Tongue (tissue), 2 donors: ENCODE data around the gene MON2. TPM values are rescaled to one million over a fixed set of nuclear protein-coding genes. Genes with fewer than 3 reads are reported as not detected.
"Not testable (repeated sequence)": the region's sequence is repeated elsewhere in the genome, so short reads cannot be mapped to it uniquely, and the experiment has no call there.

Experiments
- DNase-seq: peaks from one replicate; pipeline ENCODE4 v3.0.0-alpha.2; 2015
- total RNA-seq: library from RNA; depleted of rRNA; stranded (reverse); fragments of >200 nt; gene quantifications from one replicate; pipeline ENCODE4 v1.2.3, GENCODE V29; 2014

Gene MON2, protein sequence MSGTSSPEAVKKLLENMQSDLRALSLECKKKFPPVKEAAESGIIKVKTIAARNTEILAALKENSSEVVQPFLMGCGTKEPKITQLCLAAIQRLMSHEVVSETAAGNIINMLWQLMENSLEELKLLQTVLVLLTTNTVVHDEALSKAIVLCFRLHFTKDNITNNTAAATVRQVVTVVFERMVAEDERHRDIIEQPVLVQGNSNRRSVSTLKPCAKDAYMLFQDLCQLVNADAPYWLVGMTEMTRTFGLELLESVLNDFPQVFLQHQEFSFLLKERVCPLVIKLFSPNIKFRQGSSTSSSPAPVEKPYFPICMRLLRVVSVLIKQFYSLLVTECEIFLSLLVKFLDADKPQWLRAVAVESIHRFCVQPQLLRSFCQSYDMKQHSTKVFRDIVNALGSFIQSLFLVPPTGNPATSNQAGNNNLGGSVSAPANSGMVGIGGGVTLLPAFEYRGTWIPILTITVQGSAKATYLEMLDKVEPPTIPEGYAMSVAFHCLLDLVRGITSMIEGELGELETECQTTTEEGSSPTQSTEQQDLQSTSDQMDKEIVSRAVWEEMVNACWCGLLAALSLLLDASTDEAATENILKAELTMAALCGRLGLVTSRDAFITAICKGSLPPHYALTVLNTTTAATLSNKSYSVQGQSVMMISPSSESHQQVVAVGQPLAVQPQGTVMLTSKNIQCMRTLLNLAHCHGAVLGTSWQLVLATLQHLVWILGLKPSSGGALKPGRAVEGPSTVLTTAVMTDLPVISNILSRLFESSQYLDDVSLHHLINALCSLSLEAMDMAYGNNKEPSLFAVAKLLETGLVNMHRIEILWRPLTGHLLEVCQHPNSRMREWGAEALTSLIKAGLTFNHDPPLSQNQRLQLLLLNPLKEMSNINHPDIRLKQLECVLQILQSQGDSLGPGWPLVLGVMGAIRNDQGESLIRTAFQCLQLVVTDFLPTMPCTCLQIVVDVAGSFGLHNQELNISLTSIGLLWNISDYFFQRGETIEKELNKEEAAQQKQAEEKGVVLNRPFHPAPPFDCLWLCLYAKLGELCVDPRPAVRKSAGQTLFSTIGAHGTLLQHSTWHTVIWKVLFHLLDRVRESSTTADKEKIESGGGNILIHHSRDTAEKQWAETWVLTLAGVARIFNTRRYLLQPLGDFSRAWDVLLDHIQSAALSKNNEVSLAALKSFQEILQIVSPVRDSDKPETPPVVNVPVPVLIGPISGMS (N-terminal part only)
- 108 TPM for total RNA-seq

GRCh38 chr12:62466594-62467491, at the start of gene MON2:
TSS of gene MON2 (plus strand) at chr12:62466826. CDS start at chr12:62467208, 382 bp downstream.
- peak; percentile 96 for DNase-seq

DNA sequence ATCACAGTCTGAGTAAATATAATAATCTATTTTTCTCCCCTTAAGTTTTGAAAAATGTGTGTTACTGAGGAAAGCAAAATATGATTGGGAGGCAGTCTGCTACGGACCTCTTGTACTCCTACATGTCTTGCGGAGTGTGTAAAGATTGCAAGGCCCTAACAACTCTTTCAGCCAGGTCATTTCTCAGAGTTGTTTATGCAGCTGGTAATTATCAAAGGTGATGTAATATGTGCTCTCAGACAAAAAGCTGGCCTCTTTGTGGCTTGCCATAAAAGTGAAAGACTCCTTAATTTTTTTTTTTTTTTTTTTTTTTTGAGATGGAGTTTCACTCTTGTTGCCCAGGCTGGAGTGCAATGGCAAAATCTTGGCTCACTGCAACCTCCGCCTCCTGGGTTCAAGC, 40.5 kb upstream of the MON2 start:
- no peak for DNase-seq

GRCh38 chr12:62429457-62429856, 37.2 kb upstream of the MON2 start:
- DNase-seq: no peak

DNA sequence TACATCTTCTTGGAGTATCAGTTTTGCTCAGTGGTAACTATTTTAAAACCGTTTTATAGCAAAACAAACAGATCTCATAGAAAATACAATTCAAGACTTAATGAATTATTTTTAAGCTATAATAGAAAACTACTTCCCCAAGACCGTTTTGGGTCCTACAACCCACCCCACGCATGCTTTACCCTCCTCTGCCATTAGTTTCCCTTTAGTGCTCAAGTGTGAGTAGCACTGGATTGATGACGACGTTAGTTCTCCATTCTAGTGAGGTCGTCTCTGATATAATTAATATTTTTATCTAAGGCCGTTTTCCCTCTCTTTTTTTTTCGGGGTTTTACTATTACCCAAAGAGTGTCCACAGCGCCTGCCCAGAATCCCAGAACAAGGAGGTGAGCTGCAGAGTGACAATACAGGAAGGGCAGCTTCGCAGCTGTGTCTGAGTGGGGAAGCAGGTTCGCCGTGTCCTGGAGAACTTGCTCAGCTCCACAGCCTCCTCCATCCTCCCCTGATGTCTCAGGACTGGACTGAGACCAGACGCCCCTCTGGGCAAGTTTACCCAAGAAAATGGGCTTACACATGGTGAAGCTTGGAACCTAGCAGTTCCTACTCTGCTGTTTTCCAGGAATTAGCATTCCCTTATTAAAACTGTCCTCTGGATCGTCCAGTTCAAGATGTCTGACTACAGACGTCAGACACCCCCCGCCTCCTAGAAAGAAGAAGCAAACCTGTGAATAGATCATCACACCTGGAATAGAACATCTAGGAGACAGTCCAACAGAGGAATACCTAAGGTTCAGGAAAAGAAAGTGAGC, 31.9 kb upstream of the MON2 start:
- DNase-seq: no peak

- DNase-seq: peak; percentile 63
Measured at GRCh38 chr12:62435303-62436163, 31.1 kb upstream of the MON2 start.

- no peak for DNase-seq
Measured at GRCh38 chr12:62436164-62436503, 30.5 kb upstream of the MON2 start.

DNA sequence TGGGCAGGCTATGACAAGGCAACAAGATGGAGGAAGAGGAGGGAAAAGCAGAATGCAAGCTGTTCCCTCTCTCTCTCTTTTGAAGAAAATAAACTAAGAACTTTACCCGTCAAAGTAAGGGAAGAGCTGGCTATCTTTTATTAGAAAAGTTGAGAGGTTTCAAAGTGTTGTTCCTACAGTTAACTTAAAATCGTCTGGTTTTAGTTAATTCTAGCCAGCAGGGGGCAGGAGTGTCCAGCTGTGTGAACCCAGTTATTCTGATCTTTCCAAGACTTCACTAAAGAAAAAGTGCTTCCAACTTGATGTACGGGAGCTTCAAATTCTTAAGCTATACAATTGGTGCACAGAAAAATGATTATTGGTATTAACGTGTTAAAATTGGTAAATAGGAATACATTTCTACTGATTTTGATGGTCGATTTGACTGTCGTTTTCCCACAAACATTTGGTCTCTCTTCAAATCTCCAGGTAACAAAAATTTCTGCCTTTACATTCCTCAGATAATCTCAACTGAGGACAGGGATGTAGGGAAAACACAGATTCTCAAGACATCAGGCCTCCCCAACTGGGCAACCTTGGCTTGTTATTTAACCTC, 28.4 kb upstream of the MON2 start:
- peak; percentile 82 for DNase-seq

- DNase-seq: no peak
Measured at GRCh38 chr12:62446754-62447452, 19.7 kb upstream of the MON2 start.

- DNase-seq: peak; percentile 13
Measured at GRCh38 chr12:62448436-62448835, 18.2 kb upstream of the MON2 start.

- not testable (repeated sequence) for DNase-seq
Measured at GRCh38 chr12:62455429-62455828, 11.2 kb upstream of the MON2 start.

DNA sequence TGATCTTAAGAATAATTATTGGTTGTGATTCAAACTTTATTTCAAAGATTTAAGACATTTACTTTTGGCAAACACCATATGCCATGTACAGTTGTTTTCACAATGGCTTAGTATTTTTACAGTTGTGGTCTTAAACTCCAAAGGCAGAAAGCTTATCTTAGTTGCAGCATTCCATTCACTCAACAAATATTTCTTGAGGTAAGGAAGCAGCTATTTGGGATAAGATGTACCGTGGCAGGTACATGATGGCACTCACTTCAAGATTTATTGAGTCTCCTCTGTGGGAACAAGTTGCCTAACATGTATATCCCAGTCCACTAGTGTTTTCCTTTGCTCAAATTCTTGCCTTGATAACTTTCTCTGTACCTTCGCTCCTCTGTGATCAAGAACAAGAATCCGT, 8.0 kb upstream of the MON2 start:
- no peak for DNase-seq

DNA sequence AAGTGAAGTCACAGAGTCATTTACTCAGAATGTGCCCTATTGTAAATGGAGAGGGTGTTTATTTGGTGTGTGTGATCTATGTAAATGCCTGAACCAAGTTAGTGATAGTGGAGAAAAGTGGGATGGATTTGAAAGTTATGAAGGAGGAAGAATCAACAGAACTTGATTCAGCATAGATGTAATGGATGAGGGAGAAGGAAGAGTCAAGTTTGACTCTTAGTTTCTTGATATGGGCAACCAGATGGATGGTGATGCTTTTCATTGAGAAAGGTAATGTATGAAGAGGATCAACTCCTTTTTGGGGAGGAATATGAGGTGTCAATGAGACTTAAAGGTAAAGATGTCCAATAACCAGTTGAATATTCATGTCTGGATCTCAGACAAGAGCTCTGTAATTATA, 6.7 kb upstream of the MON2 start:
- no peak for DNase-seq

- not testable (repeated sequence) for DNase-seq
Measured at GRCh38 chr12:62461171-62461837, 5.3 kb upstream of the MON2 start.

DNA sequence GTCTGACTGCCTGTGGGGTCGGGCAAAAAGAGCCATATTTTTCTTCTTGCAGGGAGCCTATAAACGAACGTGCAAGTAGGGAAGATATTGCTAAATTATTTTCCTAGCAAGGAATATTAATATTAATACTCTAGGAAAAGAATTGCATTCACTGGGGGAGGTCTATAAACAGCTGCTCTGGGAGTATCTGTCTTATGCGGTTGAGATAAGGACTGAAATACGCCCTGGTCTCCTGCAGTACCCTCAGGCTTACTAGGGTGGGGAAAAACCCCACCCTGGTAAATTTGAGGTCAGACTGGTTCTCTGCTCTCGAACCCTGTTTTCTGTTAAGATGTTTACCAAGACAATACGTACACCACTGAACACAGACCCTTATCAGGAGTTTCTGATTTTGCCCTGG, 3.4 kb upstream of the MON2 start:
- DNase-seq: not testable (repeated sequence)

DNA sequence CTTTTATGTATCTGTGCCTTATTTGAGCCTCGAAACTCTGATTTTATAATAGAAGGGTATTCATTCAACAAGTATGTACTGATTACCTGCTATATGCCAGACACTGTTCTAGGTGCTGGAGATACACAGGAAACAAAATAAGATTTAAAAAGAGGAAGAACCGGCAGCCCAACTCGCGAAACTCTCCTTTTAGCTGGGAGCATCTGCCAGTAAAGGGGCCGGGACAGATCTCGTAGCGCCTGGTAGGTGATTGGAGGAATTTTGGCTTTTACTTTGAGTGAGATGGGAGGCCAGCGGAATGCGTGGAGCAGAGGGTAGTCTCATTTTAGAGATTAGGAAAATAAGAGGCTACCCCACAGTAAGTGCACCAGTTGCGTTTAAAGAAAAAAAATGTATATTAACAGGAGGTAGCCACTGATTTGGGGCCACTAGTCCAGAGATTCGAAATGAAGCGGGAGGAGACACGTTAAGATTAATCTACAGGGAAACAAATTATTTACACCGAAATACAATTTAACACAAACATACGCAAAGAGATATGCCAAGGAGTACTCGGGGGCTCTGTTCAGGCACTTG, 520 bp upstream of the MON2 start:
- peak; percentile 76 for DNase-seq

GRCh38 chr12:62468397-62468796, 1.8 kb downstream of the MON2 start:
- DNase-seq: peak; percentile 19

DNA sequence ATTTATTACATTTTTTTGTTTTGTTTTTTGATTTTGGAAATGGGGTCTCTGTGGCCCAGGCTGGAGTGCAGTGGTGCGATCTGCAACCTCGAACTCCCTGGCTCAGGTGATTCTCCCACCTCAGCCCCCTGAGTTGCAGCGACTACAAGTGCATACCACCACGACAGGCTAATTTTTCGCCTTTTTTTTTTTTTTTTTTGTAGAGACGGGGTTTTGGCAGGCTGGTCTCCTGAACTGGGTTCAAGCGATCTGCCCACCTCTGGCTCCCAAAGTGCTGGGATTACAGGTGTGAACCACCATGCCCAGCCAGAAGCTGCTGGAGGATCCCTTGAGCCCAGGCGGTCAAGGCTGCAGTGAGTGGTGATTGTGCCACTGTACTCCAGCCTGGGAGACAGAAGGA, 2.3 kb downstream of the MON2 start:
- DNase-seq: no peak

GRCh38 chr12:62469704-62470103, 3.1 kb downstream of the MON2 start:
- DNase-seq: no peak
